Activated CD4-positive, alpha-beta T cell treated with anti-CD3 and anti-CD28 coated beads, Interleukin-2, amount 50 U/mL, for 4 hours (primary cell): ENCODE data around the gene FGF12.
"Not testable (repeated sequence)": the region's sequence is repeated elsewhere in the genome, so short reads cannot be mapped to it uniquely, and the experiment has no call there.

Experiments used
- DNase-seq, 2 experiments: peaks; one replicate each; pipeline ENCODE4 v3.0.0-alpha.2; 2020

FGF12 gene

GRCh38 chr3:192727032-192727847 is at the start of gene FGF12:
Gene FGF12 (minus strand): TSS chr3:192727541.
- no peak for DNase-seq

- not testable (repeated sequence) for DNase-seq
These were observed 47.0 kb upstream of the FGF12 start for GRCh38 chr3:192774341-192774740.

DNA sequence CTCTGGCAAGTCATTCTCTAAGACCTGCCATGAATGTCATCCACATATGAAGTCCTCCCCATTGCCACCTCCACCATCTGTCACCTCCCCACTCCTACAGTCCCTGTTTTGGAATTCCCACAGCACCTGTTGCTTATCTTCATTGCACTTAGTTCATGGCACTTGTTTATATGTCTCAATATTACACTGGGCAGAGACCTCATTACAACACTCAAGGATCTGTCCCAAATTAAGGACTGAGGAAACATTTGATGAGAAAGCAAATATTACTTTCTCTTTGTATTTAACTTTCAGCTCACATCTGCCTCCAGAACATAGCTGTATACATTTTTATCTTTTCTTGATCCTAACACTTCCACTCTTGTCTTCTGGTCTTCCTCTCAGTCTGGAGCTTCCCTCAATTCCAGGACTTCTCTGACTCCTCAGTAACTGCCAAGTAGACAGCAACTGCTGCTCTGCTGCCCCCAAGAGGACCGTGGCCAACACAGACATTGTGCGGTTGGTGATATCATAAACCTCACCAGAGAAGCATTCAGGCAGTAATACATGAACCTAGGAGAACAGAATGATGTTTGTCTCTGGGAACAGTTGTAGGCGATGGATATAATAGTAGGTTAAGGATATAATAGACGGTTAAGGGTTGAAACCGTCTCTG is 45.0 kb upstream of the FGF12 start:
- no peak for DNase-seq

- DNase-seq = no peak
These were observed 31.3 kb upstream of the FGF12 start for GRCh38 chr3:192758654-192759053.

DNA sequence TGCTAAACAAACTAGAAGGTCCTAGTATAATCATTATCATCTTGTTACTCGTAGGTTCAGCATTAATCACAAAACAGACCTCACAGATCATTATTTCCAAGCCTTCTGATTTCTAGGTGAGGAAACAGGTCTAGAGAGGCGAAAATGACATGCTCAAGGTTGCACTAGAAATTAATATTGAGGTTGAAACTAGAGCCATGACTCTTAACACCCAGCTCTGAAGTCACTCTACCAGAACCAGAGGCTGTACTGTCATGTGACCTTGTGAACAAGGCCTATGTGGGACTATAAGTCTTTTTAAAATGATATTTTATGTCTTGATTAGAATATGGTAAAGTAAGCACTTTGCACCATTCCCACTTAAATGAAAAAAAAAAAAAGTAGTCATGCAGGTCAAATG is 23.8 kb upstream of the FGF12 start:
- DNase-seq = no peak

DNA sequence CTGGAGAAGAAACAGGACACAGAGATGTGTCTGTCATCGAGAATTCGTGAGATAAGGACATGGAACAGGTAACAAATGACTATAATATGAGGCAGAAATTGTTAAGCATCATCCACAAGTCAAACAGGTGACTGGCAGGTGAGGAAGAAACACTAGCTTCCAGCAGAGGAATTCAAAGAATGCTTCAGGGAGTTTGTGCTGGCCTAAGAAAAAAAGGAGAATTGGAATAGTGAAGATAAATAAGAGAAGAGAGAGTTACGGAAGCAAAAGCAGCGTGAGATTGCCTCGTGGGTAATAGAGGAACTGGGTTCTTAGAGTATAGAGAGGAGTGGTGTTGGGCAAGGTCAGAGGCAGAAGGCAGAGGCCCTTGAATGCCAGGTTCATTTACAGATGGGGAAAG is 22.9 kb upstream of the FGF12 start:
- DNase-seq = no peak

DNA sequence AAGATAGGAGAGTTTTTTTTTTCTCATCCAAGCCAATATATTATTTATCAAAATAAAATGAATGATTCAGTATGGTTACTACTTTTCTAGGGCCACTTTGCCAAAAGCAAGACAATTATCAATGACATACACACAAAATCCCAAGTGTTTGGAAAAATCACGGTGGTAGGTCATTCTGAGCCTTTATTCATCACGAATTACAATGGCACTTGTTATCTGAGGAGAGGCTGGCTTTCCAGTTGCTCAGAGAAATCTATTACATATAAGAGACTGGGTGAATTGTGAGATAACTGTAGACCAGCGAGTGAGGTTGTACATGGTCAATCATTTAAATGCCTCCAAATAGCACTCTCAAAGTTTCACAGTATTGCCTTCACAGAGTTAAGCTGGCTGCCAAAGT is 20.4 kb upstream of the FGF12 start:
- no peak for DNase-seq

DNA sequence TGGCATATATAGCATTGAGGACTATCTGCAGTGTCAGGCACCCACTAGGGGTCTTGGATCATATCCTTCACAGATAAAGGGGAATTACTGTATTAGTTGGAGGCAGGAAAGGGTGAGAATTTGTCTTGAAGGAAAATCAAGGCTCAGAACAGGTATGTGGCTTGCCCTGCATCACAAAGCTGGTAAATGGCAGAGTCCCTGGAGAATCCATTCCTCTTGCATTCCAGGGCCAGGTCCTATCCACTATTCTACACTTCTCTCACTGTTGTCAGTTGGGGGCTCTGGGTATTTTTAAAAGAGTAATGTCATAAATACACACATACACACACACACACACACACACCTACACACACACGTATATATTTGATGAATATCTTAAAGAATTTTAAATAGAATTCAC is 19.8 kb upstream of the FGF12 start:
- no peak for DNase-seq

DNA sequence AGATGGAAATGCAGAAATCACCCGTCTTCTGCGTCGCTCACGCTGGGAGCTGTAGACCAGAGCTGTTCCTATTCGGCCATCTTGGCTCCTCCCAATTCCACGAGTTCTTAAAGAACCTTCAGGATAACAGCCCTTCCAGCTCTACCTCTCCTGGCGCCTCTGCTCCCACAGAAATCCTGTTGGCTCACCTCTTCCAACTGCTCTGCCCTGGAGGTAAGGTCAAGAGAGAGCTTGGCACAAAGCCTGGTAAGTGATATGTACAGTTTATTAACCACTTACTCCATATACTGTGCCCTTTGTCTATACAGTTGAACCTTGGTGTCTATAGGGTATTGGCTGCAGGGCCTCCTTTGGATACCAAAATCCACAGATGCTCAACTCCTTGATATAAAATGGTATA is 17.8 kb upstream of the FGF12 start:
- no peak for DNase-seq

DNA sequence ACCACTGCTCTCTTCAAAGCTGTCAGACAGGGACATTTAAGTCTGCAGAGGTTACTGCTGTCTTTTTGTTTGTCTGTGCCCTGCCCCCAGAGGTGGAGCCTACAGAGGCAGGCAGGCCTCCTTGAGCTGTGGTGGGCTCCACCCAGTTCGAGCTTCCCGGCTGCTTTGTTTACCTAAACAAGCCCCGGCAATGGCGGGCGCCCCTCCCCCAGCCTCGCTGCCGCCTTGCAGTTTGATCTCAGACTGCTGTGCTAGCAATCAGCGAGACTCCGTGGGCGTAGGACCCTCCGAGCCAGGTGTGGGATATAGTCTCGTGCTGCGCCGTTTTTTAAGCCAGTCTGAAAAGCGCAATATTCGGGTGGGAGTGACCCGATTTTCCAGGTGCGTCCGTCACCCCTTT is 17.3 kb upstream of the FGF12 start:
- not testable (repeated sequence) for DNase-seq

DNA sequence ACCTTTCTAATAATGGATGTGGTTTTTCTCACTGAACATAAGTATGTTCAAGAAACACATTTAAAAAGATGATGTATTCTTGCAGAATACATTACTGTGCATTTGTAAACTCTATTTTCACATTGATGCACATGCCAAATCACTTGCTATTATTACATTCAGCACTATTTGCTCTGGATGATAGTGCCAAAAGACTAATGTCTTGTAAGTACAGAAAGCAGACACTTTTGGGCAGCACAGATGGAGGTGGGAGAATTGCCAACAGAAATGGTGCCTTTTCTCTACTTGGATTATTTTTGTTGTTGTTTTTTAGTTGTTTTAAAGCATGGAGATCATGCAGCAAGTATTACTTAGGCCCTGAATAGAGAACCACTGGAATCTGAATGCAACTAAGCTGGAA is 10.2 kb upstream of the FGF12 start:
- no peak for DNase-seq

GRCh38 chr3:192731233-192731632 is 3.9 kb upstream of the FGF12 start:
- no peak for DNase-seq

- DNase-seq = no peak
These were observed 956 bp downstream of the FGF12 start for GRCh38 chr3:192726385-192726784.

- DNase-seq = no peak
These were observed 7.4 kb downstream of the FGF12 start for GRCh38 chr3:192719964-192720363.

DNA sequence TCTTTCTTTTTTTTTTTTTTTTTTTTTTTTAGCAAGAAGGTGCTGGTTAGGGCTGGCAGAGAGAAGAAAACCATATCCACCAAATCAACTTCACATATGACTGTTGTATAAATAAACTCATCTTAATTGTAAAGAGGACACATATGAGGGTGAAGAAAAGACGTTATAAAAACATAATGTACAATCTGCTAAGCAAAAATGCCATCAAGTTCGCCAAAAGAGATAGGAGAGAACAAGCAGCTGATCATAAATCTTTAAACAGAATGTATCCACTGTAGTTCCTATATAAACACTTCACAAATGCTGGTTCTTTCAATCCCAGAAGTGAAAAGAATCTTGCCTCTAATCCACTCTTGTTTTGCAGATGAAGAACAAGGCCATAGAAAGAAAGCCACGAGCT is 9.2 kb downstream of the FGF12 start:
- no peak for DNase-seq

GRCh38 chr3:192715126-192715525 is 12.2 kb downstream of the FGF12 start:
- DNase-seq = no peak

DNA sequence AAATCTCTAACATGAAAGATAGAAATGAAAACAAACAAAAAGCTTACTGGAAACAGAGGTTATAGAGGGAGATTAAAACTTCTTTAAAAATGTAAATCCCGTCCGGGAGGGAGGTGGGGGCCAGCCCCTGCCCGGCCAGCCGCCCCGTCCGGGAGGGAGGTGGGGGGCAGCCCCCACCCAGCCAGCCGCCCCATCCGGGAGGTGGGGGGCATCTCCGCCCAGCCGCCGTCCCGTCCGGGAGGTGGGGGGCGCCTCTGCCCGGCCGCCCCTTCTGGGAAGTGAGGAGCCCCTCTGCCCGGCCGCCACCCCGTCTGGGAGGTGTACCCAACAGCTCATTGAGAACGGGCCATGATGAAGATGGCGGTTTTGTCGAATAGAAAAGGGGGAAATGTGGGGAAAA is 16.2 kb downstream of the FGF12 start:
- DNase-seq = not testable (repeated sequence)

GRCh38 chr3:192710366-192710765 is 17.0 kb downstream of the FGF12 start:
- DNase-seq = no peak

DNA sequence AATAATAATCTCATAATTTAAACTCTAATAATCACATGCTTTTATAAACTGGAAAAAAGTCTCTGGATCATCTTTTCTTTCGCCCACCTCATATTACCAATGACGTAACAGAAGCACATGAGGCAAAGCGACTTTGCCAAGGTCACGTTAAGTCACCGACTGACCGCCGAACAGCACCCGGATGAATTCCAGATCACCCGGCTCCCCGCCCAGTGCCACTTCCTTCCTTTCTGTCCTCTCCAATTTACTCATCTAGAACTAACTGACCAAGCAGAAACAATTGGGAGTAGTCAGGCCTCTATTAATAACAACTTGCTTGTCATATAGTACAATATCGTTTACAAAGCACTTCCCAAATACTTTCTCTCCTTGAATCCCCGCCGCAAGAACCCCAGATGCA is 21.1 kb downstream of the FGF12 start:
- no peak for DNase-seq

DNA sequence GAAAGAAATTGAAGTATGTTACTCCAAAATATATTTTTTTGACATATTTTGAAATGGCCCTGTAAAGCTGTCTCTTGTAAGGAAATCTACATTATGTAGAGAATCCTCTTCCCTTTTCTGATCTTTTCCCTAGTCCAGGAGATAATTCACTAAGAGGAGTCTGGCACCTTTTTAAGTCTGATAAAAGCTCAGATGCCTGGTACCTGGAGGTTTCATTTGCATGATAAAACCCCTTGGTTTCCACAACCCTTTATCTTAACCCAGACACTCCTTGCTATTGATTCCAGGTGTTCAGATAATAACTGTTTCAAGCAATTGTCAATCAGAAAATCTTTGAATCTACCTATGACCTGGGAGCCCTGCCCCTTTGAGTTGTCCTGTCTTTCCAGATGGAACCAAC is 26.5 kb downstream of the FGF12 start:
- DNase-seq = no peak

GRCh38 chr3:192696943-192697587 is 30.3 kb downstream of the FGF12 start:
- DNase-seq = no peak

- DNase-seq = no peak
These were observed 39.7 kb downstream of the FGF12 start for GRCh38 chr3:192687488-192688152.

GRCh38 chr3:192685801-192686200 is 41.5 kb downstream of the FGF12 start:
- DNase-seq = no peak

- DNase-seq = no peak
These were observed 43.2 kb downstream of the FGF12 start for GRCh38 chr3:192684151-192684550.
